ENCODE data around the gene SSNA1.

DNA sequence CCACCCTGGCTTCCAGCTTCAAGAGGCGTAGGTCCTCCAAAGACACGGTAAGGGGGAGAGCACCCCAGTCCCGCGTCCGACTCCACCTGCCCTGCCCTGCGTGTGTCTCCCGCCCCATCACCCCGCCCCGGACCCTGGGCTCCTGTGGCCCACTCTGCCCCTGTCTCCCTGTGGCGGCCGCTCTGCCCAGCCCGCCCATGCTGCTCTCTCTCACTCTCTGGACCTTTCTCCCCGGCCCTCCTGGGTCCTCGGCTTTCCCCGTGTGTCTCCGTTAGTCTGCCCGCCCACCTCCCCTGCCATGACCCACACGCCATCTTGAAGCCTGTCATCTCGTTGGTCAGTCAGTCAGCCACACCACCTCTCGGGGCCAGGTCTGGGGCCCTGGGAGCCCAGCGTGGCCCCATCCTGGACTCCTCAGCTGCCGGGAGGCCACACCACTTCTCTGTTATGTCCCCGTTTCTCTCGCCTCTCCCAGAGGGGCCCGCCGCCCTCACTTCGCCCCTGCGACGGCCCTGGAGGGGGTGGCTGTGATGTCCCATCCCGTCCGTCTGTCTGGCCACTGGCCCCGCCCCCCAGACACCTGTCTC, 23.1 kb upstream of the SSNA1 start:
- TF ChIP-seq, protein P1, sequence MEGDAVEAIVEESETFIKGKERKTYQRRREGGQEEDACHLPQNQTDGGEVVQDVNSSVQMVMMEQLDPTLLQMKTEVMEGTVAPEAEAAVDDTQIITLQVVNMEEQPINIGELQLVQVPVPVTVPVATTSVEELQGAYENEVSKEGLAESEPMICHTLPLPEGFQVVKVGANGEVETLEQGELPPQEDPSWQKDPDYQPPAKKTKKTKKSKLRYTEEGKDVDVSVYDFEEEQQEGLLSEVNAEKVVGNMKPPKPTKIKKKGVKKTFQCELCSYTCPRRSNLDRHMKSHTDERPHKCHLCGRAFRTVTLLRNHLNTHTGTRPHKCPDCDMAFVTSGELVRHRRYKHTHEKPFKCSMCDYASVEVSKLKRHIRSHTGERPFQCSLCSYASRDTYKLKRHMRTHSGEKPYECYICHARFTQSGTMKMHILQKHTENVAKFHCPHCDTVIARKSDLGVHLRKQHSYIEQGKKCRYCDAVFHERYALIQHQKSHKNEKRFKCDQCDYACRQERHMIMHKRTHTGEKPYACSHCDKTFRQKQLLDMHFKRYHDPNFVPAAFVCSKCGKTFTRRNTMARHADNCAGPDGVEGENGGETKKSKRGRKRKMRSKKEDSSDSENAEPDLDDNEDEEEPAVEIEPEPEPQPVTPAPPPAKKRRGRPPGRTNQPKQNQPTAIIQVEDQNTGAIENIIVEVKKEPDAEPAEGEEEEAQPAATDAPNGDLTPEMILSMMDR (IDR thresholded peaks at IDR 0.05) = no peak
- TF ChIP-seq POLR2A (IDR thresholded peaks at IDR 0.05) = no peak

All from thyroid gland (tissue), 4 donors.